22Rv1 (cell line): ENCODE data around the gene CTNNA3.

Experiments used
- H3K27ac ChIP-seq: fragments of 450-650 bp; 2 replicates; pipeline ENCODE4 v1.5.1; 2017
- CTCF ChIP-seq: fragments of 450-650 bp; IDR thresholded peaks from 2 replicates; pipeline ENCODE4 v1.5.1; 2017; ENCODE audit warnings: mild to moderate bottlenecking
- ZFX ChIP-seq: fragments of 450-650 bp; IDR thresholded peaks from 2 replicates; pipeline ENCODE4 v1.6.1; 2017; ENCODE audit warnings: antibody characterized with exemption, borderline replicate concordance

The CTNNA3 gene

DNA sequence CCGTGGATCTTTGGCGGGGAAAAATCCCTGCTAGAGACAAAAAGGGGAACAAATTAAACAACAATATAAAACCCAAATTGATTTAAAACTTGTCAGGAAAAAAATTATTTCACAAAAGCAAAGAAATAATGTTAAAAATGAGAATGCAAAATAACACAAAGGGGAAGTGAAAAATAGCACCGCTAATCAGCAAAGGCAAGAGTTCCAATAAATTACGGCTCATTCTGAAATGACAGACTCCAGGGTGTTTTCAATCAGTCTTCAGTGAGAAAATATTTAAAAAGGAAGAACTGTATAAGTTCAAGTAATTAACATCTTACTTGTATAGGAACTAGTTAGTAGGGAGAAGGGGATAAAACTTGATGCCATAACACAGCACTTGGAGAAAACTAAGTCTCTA, 433.3 kb downstream of the CTNNA3 start:
- TF ChIP-seq CTCF, result no peak
- TF ChIP-seq ZFX, result no peak
- H3K27ac ChIP-seq, result no peak overlapping the region

DNA sequence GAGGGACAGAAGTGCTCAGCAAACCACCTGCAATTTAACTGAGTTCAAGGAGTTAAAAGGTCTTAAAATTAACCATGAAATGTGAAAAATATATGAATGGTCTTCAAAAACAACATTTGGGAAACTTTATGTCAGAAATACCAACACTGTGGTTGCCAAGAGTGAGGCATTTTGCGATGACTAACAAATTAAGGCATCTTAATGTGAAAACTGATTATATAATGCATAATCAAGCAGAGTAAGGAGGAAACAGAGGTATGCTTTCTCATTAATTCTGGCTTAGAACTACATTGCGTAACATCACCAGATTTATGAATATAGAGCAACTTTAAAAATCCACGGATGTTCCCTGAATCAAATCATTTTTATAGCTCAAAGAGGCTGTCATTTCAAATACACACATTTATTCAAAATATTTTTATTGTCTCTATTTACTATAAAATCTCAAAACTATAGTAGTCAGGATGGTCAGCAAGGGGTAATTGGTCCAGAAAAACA, 434.6 kb downstream of the CTNNA3 start:
- no peak overlapping the region for H3K27ac ChIP-seq
- no peak for TF ChIP-seq ZFX
- TF ChIP-seq CTCF, result no peak

- H3K27ac ChIP-seq, result peak overlapping the region; percentile 42
- TF ChIP-seq CTCF (no peak), ZFX (no peak)
These were observed 436.6 kb downstream of the CTNNA3 start for GRCh38 chr10:67259319-67259929.

DNA sequence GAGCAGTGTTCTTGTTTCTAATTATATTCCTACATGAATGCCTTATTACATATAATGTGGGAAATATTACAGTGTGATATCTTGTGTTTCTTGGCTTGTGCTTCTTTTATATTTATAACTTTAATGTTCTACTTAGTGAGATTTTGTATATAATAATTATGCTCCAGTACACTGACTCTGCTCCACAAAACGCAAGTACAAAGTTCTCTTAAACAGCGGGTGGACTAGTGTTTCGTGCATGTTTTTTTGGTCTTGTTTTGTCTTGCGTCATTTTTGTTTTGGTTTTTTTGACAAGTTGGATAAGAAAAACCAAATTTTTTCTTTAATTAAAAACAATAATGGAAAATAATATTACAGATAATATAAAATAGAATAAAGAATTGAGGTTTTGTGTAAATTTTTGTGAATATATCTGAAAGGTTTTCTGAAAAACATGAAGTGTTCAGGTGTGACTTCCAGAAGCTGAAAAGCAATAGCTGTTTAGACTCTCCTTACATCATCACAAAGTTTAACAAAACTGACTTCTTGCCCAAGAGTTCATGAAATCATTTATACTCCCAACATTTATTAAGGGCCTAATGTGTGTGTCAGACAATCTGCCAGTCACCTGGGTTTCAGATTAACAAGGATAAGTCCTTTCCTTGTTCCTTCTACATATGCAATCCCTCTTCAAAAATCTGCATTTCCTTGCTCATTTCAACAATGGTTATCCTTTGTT, 438.4 kb downstream of the CTNNA3 start:
- no peak overlapping the region for H3K27ac ChIP-seq
- TF ChIP-seq ZFX, result no peak
- TF ChIP-seq CTCF, result no peak

DNA sequence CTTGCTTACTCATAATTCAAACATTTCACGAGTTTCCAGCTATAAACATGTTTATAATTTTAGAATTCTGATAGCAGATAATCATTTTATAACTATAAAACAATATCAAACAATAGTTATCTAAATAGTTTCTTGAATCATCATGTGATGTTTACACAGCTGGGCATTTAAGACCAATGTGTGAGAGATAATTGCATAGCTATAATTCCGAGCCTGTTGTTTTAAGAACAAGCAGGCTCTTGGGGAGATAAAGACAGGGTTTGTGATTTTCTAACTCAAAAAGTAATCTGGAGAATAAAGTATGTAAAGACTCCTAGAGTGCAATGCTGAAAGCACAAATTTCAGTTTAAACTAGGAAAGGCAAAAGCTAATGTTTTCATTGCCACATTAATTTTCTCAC, 439.0 kb downstream of the CTNNA3 start:
- TF ChIP-seq CTCF (no peak), ZFX (no peak)

GRCh38 chr10:67250686-67251085, 445.3 kb downstream of the CTNNA3 start:
- TF ChIP-seq ZFX (no peak), CTCF (no peak)
- H3K27ac ChIP-seq, result no peak overlapping the region

More for the DNA sequence above, 439.0 kb downstream of the CTNNA3 start:
- no peak overlapping the region for H3K27ac ChIP-seq

GRCh38 chr10:67246066-67246555, 449.9 kb downstream of the CTNNA3 start:
- TF ChIP-seq ZFX (no peak), CTCF (no peak)
- no peak overlapping the region for H3K27ac ChIP-seq
